Sigmoid colon (tissue), 4 donors: Measurements from ENCODE around the gene CYB5R3.

Experiments
- EP300 ChIP-seq, 4 donors: sonication (generic); formaldehyde crosslinking; IDR thresholded peaks; one replicate each; pipeline ENCODE4 v1.6.1; 2017; ENCODE audit warnings: antibody characterized with exemption in 4 of 4
- POLR2A ChIP-seq, 2 donors: fragments of 450-650 bp; IDR thresholded peaks; one replicate each; pipeline ENCODE4 v1.6.1; 2016; ENCODE audit warnings: antibody characterized with exemption in 2 of 2, mild to moderate bottlenecking in 2 of 2, moderate library complexity in 2 of 2
- POLR2AphosphoS5 ChIP-seq, 4 donors: sonication (generic); formaldehyde crosslinking; IDR thresholded peaks; one replicate each; pipeline ENCODE4 v1.6.1; 2017; ENCODE audit warnings: antibody characterized with exemption in 4 of 4
- TF ChIP-seq, protein P1 (sequence below), 4 experiments: fragments of 450-650 bp in 3 of 4; fragments of 200-600 bp in 1 of 4; IDR thresholded peaks; one replicate each; pipeline ENCODE4 v1.5.1; 2016 to 2019; ENCODE audit warnings: antibody characterized with exemption in 4 of 4, mild to moderate bottlenecking in 3 of 4, moderate library complexity in 2 of 4

DNA sequence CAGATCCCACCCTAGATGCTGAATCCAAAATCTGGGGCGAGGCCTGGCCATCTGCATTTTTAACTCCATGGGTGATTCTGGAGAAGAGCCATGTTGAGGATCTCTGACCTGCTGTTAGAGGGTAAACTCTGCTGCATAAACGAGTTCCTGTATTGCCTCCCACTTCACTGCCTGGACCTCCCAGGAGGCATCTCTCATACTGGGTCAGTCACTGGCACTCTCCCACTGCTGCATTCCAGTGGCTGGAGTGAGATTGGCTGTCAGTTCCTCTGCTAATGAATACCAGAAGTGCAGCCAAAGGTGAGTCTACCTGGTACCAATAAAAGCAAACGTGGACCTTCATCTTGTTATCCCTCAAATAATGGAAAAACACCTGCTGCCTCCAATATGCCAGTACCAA is 44.8 kb downstream of the CYB5R3 start:
- TF ChIP-seq POLR2AphosphoS5 (IDR thresholded peaks at IDR 0.05), result no peak
- TF ChIP-seq, protein P1, sequence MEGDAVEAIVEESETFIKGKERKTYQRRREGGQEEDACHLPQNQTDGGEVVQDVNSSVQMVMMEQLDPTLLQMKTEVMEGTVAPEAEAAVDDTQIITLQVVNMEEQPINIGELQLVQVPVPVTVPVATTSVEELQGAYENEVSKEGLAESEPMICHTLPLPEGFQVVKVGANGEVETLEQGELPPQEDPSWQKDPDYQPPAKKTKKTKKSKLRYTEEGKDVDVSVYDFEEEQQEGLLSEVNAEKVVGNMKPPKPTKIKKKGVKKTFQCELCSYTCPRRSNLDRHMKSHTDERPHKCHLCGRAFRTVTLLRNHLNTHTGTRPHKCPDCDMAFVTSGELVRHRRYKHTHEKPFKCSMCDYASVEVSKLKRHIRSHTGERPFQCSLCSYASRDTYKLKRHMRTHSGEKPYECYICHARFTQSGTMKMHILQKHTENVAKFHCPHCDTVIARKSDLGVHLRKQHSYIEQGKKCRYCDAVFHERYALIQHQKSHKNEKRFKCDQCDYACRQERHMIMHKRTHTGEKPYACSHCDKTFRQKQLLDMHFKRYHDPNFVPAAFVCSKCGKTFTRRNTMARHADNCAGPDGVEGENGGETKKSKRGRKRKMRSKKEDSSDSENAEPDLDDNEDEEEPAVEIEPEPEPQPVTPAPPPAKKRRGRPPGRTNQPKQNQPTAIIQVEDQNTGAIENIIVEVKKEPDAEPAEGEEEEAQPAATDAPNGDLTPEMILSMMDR (IDR thresholded peaks at IDR 0.05), result no peak
- no peak for TF ChIP-seq EP300 (IDR thresholded peaks at IDR 0.05)
- no peak for TF ChIP-seq POLR2A (IDR thresholded peaks at IDR 0.05)
